ENCODE measurements around the gene HOXD4. TPM values are rescaled to one million over a fixed set of nuclear protein-coding genes. Genes with fewer than 3 reads are reported as not detected.

HOXD4 gene
- total RNA-seq = 3.5 and 6.3 TPM in 2 replicates

GRCh38 chr2:176151442-176152287, at the start of gene HOXD4:
HOXD4 (plus strand) TSS chr2:176151550; CDS start chr2:176151634, 84 bp downstream.

DNA sequence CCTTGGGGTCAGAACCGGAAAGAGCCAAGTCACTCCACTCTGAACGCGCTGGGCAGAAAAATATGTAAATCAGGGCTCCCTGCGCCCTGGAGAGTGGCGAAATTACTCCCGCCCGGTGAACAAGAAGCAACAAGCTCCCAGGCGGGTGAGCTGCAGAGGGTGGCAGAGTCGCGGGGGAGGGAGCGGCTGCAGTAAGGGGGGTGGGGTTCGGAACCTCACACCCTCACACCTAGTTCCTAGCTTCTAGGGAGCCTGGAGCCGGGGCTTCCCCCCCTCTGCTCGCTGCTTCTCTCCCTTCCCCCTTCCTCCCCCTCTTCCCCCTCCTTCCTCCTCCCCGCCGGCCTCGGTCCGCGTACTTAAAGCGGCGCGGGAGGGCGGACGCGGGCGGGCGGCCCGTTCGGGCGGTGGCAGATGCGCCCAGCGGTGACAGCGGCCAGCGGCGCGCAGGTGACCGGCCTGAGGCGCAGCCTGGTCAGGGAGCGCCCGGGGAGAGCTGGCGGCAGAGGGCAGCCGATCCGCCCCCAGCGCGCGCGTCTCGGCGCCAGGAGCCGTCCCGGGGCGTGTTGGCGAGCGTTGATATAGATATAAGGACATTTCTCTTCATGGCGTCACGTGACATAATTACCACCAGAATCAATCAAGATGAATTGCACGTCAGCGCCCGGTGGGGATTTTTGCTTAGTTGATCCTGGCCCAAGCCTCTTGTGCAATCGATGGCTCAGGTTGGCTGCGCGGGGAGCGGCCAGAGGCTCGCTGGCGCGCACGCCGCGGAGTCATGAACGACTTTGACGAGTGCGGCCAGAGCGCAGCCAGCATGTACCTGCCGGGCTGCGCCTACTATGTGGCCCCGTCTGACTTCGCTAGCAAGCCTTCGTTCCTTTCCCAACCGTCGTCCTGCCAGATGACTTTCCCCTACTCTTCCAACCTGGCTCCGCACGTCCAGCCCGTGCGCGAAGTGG, 44.5 kb upstream of the HOXD4 start, which contains the start of gene HOXD11:
Gene HOXD11 (plus strand): TSS at position 700 of the 959 bp plus-strand sequence. CDS start 76 bp downstream, at position 776.

DNA sequence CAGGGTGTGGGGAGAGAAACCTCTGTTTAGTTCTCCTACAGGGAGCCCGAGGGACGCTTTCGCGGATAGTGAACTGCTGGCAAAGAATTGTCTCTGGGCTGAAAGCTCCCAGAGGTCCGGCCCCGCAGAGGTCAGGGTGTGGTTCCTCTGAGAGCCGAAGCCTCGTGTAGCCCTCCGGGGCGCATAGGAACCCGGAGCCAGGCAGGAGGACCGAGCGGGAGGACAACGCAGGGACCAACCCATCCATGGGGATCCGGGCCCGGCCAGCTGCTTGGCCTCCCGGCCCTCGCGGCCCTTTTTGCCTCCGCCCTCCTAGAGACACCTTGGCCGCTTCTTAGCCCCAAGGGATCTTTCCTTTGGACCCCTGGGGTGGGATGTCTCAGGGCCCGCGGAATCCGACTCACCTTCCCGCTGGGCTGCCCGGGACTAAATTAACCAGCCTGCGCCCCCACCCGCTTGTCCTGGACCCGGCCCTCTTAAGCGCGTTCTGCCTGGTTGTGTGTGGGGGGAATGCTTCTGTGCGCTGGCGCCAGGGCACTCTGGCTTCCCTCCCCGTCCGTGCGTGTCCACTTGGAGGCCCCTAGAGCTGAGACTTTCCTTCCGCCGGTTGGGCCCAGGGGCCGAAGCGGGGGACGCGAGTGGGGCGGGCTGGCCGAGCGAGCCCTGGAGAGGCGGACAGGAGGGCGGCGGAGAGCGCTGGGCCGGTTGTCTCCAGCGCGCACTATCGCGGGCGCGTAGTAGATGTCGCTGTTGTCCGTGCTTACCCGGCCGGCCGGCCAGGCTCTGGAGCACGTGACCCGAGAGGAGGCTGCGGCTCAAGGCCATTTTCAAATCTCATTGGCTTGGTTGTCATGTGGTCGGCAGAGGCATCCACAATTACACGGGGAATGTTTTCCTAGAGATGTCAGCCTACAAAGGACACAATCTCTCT, 35.2 kb upstream of the HOXD4 start, which contains the start of gene HOXD10:
Gene HOXD10 (plus strand): TSS at position 896 of the 931 bp plus-strand sequence. CDS start 56 bp downstream, outside the sequence.

GRCh38 chr2:176122683-176123410, 28.5 kb upstream of the HOXD4 start, which contains the start of gene HOXD9:
HOXD9 (plus strand) TSS chr2:176122719; CDS start chr2:176122769, 50 bp downstream.

DNA sequence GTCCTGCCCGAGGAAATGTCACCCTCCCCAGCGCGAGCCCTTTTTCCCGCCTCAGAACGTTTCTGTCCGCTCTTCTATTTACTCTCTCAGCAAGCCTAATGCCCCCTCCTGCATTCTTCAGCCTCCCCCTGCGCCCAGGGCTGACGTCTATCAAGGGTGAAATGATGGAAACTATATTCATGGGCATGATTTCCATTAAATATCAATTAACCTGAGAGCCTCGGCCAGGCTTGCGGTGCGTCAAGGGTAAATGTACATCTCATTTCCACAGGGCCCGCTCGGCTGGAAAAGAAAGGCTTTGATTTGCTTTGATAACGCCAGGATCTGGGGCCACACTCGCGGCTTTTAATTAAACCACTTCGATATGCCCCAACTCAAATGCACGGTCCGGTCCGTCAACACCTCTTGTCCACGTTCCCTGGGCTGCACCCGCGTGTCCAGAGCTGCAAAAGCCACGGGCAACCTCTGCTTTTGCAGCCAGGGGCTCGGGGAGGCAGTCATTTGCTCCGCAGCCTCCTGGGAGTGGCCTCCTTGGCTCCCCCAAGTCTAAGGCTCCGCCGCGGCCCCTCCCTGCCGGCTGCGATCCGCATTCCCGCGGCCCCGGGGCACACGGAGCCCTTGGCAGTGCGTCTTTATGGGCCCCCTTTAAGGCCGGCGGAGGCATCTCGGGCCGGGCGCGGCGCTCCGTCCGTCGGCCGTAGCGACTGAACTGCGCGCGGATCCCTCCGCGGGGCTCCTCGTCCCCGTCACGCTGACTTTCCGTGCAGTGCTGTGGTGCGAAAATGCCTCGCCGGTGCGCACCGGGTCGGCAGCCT, 22.2 kb upstream of the HOXD4 start, which contains the start of gene HOXD8:
Gene HOXD8 (plus strand): TSS at position 724 of the 815 bp plus-strand sequence. CDS start 662 bp downstream, outside the sequence.

GRCh38 chr2:176156807-176157498, 5.6 kb downstream of the HOXD4 start, which contains the start of gene HOXD3:
HOXD3 (plus strand) TSS chr2:176157307; CDS start chr2:176169115, 11,808 bp downstream.

GRCh38 chr2:176187899-176188773, 36.8 kb downstream of the HOXD4 start, which contains the start of gene HOXD1:
HOXD1 (plus strand) TSS chr2:176188668; CDS start chr2:176188802, 134 bp downstream.

Other genes starting within 250 kb of the HOXD4 start
- 5.8 and 6.9 TPM in 2 replicates for gene LNPK, start 149.3 kb upstream of the HOXD4 start, total RNA-seq
- not detected in 2 replicates for gene EVX2, start 67.6 kb upstream of the HOXD4 start, total RNA-seq
- gene HOXD13, start 58.8 kb upstream of the HOXD4 start, total RNA-seq = under 0.01 TPM in 1 of 2 replicates, not detected in the other
- not detected in 2 replicates for gene HOXD12, start 51.8 kb upstream of the HOXD4 start, total RNA-seq
- gene HOXD11, start 44.3 kb upstream of the HOXD4 start, total RNA-seq = 0.11 TPM in 1 of 2 replicates, not detected in the other
- gene HOXD10, start 34.8 kb upstream of the HOXD4 start, total RNA-seq = 8.2 and 32.9 TPM in 2 replicates
- 17.0 and 33.7 TPM in 2 replicates for gene HOXD9, start 28.8 kb upstream of the HOXD4 start, total RNA-seq
- gene HOXD8, start 21.8 kb upstream of the HOXD4 start, total RNA-seq = 23.8 and 44.3 TPM in 2 replicates
- 9.1 and 18.2 TPM in 2 replicates for gene HOXD3, start 5.8 kb downstream of the HOXD4 start, total RNA-seq
- gene HOXD1, start 37.1 kb downstream of the HOXD4 start, total RNA-seq = 5.9 and 10.0 TPM in 2 replicates
- gene MTX2, start 117.9 kb downstream of the HOXD4 start, total RNA-seq = 28.0 and 28.5 TPM in 2 replicates